Calu3 (cell line): Measurements from ENCODE around the gene SMG5. TPM values are rescaled to one million over a fixed set of nuclear protein-coding genes. Genes with fewer than 3 reads are reported as not detected.

Source experiments
- BruUV-seq: library from RNA; stranded (reverse); fragments of 400-500 nt; replicated peaks from 2 replicates; lab custom pipeline; 2021; lab: Mats Ljungman, UMichigan
- CTCF ChIA-PET: fragments of 300-600 bp; sonication (Branson Sonifier 250); formaldehyde crosslinking; loops from one replicate; lab custom pipeline; 2022; ENCODE audit warnings: antibody characterized with exemption; lab: Charles Lee
- DNase-seq: peaks from one replicate; pipeline ENCODE4 v3.0.0; 2022
- H3K27ac Mint-ChIP-seq: one replicate; pipeline ENCODE4 v1.8.0; 2022; ENCODE audit warnings: mixed read lengths; ENCODE audit not compliant: unreplicated experiment
- H3K27me3 Mint-ChIP-seq: one replicate; pipeline ENCODE4 v1.8.0; 2022; ENCODE audit warnings: mixed read lengths; ENCODE audit not compliant: unreplicated experiment
- H3K36me3 Mint-ChIP-seq: one replicate; pipeline ENCODE4 v1.8.0; 2022; ENCODE audit warnings: mild to moderate bottlenecking, moderate library complexity, mixed read lengths; ENCODE audit not compliant: insufficient read depth, unreplicated experiment
- H3K4me1 Mint-ChIP-seq: one replicate; pipeline ENCODE4 v1.8.0; 2022; ENCODE audit warnings: mild to moderate bottlenecking, low read depth, mixed read lengths; ENCODE audit not compliant: unreplicated experiment
- H3K4me3 Mint-ChIP-seq: one replicate; pipeline ENCODE4 v1.8.0; 2022; ENCODE audit warnings: mild to moderate bottlenecking, low read depth, moderate library complexity, mixed read lengths; ENCODE audit not compliant: unreplicated experiment
- H3K9me3 Mint-ChIP-seq: one replicate; pipeline ENCODE4 v1.8.0; 2022; ENCODE audit warnings: low read depth, mixed read lengths; ENCODE audit not compliant: unreplicated experiment
- intact Hi-C: fragments of 100-400 bp; cut with micrococcal nuclease; formaldehyde crosslinking; loops from one replicate; pipeline ENCODE4 v1.10.0; 2022; ENCODE audit not compliant: unreplicated experiment
- total RNA-seq: library from RNA; stranded (reverse); gene quantifications from 2 replicates; pipeline ENCODE4 v1.2.3, GENCODE V29; 2022
- TF ChIP-seq, protein P1 (sequence below): fragments of 200-600 bp; IDR thresholded peaks from one replicate; pipeline ENCODE4 v1.8.0; 2022; ENCODE audit warnings: antibody characterized with exemption; ENCODE audit not compliant: unreplicated experiment

Gene SMG5
- total RNA-seq, 1 experiment from 2014 or later: 118 TPM

DNA sequence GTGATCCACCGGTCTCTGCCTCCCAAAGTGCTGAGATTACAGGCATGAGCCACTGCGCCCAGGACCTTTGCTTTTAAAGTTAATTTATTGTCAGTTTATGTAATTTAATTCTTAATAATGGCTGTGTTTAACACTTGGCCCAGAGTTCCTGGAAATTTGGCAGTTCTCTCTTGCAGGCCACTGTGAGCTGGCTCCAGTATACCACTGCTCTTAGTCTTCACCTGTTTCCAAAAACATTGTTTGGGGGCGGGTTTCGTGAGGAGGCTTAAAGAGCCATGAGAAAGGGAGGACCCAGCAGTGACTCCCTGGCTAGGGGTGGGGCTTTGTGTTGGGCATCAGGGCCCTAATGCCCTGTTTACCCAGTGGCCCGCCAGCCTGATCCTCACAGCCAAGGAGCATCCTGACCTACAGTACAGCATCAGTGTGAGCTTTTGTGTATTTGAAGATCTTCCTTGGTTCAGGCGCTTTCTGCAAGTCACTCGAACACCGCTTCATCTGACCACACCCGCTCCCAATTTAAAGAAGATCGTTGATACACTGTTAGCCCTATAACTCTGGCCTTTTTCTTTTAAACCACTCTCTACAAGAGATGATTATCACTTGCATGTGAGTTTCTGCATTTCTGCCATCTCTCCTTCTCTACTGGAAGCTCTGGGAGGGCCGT lies 52.7 kb downstream of the SMG5 start:
- CTCF ChIA-PET: interaction anchor here (1.0 to 1.4 kb wide), 2 partner anchors 18 to 84 kb away, joined by 3 to 9 read pairs; partner anchors contain the start of gene PAQR6

GRCh38 chr1:156228501-156228900 lies 54.1 kb downstream of the SMG5 start:
- no peaks in the 10 kb centered on the region for H3K27me3 Mint-ChIP-seq
- CTCF ChIA-PET: interaction anchor here (0.7 kb wide), 1 partner anchor 56 kb away, joined by 4 read pairs; the partner anchor contains the start of gene TMEM79
- TF ChIP-seq, protein P1, sequence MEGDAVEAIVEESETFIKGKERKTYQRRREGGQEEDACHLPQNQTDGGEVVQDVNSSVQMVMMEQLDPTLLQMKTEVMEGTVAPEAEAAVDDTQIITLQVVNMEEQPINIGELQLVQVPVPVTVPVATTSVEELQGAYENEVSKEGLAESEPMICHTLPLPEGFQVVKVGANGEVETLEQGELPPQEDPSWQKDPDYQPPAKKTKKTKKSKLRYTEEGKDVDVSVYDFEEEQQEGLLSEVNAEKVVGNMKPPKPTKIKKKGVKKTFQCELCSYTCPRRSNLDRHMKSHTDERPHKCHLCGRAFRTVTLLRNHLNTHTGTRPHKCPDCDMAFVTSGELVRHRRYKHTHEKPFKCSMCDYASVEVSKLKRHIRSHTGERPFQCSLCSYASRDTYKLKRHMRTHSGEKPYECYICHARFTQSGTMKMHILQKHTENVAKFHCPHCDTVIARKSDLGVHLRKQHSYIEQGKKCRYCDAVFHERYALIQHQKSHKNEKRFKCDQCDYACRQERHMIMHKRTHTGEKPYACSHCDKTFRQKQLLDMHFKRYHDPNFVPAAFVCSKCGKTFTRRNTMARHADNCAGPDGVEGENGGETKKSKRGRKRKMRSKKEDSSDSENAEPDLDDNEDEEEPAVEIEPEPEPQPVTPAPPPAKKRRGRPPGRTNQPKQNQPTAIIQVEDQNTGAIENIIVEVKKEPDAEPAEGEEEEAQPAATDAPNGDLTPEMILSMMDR: no peak
- intact Hi-C loops: no loop called here
- peaks cover 15% of the 10 kb centered on the region for H3K36me3 Mint-ChIP-seq
- H3K27ac Mint-ChIP-seq: no peak overlapping the region
- H3K4me1 Mint-ChIP-seq: peaks cover 4% of the 10 kb centered on the region
- no TSS peak for BruUV-seq
- no peak for DNase-seq
- no peaks in the 10 kb centered on the region for H3K9me3 Mint-ChIP-seq
- no peak overlapping the region for H3K4me3 Mint-ChIP-seq

More for the DNA sequence above, 52.7 kb downstream of the SMG5 start:
- TF ChIP-seq, protein P1: no peak
- H3K36me3 Mint-ChIP-seq: peaks cover 21% of the 10 kb centered on the region
- no peaks in the 10 kb centered on the region for H3K9me3 Mint-ChIP-seq
- no peak overlapping the region for H3K27ac Mint-ChIP-seq
- no peak overlapping the region for H3K4me3 Mint-ChIP-seq
- H3K27me3 Mint-ChIP-seq: no peaks in the 10 kb centered on the region
- no TSS peak for BruUV-seq
- DNase-seq: no peak
- H3K4me1 Mint-ChIP-seq: no peaks in the 10 kb centered on the region
- intact Hi-C loops: no loop called here

DNA sequence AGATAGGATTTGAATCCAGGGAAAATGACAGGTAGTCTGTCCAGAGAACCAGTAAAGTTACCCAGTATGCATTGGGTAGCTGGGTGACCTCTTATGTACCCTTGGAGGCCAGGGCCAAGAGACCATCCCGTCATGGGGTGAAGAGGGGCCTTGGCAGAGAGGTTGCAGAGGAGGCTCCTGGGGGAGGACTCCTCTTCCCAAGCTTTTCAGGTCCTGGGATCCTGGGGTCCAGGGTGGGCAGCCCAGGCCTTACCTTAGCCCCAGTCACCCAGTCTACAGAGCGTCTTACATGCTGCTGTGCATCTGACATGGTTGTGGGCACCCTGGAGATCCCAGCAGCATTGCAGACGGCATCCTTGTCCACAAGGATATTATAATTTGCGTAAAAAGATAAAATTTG lies 55.8 kb downstream of the SMG5 start:
- no peak for DNase-seq
- TF ChIP-seq, protein P1: no peak
- Mint-ChIP-seq H3K27me3 (no peaks in the 10 kb centered on the region), H3K4me1 (peaks cover 17% of the 10 kb centered on the region), H3K4me3 (no peak overlapping the region), H3K9me3 (no peaks in the 10 kb centered on the region), H3K27ac (no peak overlapping the region), H3K36me3 (peaks cover 15% of the 10 kb centered on the region)
- no TSS peak for BruUV-seq
- intact Hi-C loops: no loop called here
- CTCF ChIA-PET: interaction anchor here (0.7 kb wide), 1 partner anchor 144 kb away, joined by 3 read pairs; no protein-coding TSS in a partner anchor

- no peak overlapping the region for H3K4me3 Mint-ChIP-seq
- intact Hi-C loops: no loop called here
- no peaks in the 10 kb centered on the region for H3K9me3 Mint-ChIP-seq
- TF ChIP-seq, protein P1: no peak
- BruUV-seq: no TSS peak
- CTCF ChIA-PET: interaction anchor here (1.9 kb wide), 1 partner anchor 79 kb away, joined by 55 read pairs; no protein-coding TSS in a partner anchor
- peaks cover 17% of the 10 kb centered on the region for H3K36me3 Mint-ChIP-seq
- no peak for DNase-seq
- peaks cover 17% of the 10 kb centered on the region for H3K4me1 Mint-ChIP-seq
- no peaks in the 10 kb centered on the region for H3K27me3 Mint-ChIP-seq
- H3K27ac Mint-ChIP-seq: no peak overlapping the region
Measured at GRCh38 chr1:156226116-156226538, 56.5 kb downstream of the SMG5 start.
